ENCODE data around the gene TK1.

TK1 gene

GRCh38 chr17:78219396-78220150 is 32.7 kb upstream of the TK1 start:
- DNase-seq = no peak

DNA sequence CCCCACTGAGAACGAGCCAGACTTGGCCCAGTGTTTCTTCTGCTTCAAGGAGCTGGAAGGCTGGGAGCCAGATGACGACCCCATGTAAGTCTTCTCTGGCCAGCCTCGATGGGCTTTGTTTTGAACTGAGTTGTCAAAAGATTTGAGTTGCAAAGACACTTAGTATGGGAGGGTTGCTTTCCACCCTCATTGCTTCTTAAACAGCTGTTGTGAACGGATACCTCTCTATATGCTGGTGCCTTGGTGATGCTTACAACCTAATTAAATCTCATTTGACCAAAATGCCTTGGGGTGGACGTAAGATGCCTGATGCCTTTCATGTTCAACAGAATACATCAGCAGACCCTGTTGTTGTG is 27.8 kb upstream of the TK1 start:
- no peak for DNase-seq

GRCh38 chr17:78214016-78214705 is 27.3 kb upstream of the TK1 start, which contains the start of gene BIRC5:
Gene BIRC5, plus strand, starts transcription at chr17:78214253. Its CDS starts 64 bp downstream, at chr17:78214317.
- DNase-seq = peak; percentile 46

GRCh38 chr17:78211032-78211431 is 24.2 kb upstream of the TK1 start:
- DNase-seq = no peak

GRCh38 chr17:78210111-78210510 is 23.3 kb upstream of the TK1 start:
- no peak for DNase-seq

DNA sequence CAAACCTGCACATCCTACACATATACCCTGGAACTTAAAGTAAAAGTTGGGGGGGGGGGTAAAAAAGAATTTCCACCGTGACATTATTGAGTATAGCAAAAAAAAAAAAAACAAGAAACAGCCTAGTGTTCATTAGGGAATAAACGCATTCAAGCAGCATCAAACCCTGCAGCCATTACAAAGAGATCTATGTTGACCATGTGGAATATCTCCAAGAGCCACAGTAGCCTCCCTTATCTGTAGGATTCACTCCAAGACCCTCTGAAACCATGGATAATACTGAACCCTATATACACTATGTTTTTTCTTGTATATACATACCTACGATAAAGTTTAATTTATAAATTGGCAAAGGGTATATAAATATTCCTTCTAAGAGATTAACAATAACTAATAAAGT is 21.6 kb upstream of the TK1 start:
- DNase-seq = no peak

DNA sequence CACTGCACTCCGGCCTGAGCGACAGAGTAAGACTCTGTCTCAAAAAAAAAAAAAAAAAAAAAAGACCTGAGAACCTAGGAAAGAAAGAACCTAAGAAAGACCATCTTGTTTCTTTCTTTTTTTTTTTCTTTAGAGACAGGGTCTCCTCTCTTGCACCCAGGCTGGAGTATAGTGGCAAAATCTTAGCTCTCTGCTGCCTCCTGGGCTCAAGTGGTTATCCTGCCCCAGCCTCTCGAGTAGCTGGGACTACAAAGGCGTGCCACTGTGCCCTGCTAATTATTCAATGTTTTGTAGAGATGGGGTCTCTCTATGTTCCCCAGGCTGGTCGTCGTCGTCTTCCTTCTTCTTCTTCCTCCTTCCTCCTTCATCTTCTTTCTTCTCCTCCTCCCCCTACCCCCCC is 19.4 kb upstream of the TK1 start:
- no peak for DNase-seq

- DNase-seq = no peak
Measured at GRCh38 chr17:78205124-78205775, 18.4 kb upstream of the TK1 start.

- no peak for DNase-seq
Measured at GRCh38 chr17:78204387-78205123, 17.7 kb upstream of the TK1 start.

- DNase-seq = no peak
Measured at GRCh38 chr17:78202666-78203065, 15.8 kb upstream of the TK1 start.

DNA sequence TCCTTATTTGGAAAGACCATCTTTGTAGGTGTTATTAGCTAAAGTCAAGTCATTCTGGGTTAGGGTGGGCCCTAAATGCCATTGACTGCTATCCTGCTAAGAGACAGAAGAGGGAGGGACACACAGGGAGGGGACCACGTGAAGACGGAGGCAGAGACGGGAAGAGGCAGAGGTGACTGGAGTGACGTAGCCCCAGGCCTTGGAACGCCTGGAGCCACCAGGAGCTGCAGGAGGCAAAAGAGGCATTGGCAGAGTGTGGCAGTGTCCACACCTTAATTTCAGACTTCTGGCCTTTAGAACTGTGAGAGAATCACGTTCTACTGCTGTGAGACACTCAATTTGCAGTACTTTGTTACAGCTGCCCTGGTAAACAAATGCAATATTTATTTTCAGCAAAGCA is 13.6 kb upstream of the TK1 start:
- no peak for DNase-seq

GRCh38 chr17:78197147-78197832 is 10.4 kb upstream of the TK1 start:
- DNase-seq = no peak

DNA sequence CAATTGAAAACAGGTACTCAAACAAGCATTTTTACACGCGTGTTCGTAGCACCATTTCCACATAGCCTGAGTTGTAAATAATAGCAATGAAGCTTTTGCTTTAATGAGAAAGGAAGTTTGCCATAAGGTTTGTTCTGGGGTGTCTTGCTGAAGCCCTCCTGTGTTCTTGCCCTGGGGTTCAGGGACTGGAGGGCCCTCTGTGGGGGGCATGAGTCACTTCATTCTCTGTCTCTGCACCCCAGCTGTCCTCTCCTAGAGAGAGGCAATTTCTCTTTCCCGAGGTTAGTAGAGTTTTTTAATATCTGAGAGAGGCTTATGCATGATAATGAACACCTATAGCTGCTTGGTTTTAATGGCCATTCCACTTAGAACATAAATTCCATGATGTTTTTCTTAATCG is 9.9 kb upstream of the TK1 start:
- no peak for DNase-seq

GRCh38 chr17:78185981-78186691 is 716 bp downstream of the TK1 start:
- no peak for DNase-seq

DNA sequence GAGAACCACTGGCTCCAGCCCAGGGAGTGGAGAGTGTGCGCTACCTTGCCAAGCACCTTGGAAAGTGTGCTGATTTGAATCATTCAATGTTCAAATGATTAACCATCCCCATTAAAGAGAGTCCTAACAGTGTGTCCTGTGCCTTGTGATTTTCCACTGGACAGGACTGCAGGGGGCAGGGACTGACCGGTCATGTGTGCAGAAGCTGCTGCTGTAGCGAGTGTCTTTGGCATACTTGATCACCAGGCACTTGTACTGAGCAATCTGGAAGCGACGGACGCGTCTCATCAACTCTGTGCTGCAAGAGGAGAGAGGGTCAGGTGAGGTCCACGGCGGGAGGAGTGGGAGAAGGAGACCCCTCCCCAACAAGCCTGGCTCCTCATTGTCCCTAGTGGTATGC is 2.0 kb downstream of the TK1 start:
- no peak for DNase-seq

GRCh38 chr17:78184351-78184750 is 2.5 kb downstream of the TK1 start:
- no peak for DNase-seq

- no peak for DNase-seq
Measured at GRCh38 chr17:78183916-78184315, 2.9 kb downstream of the TK1 start.

GRCh38 chr17:78182504-78182903 is 4.3 kb downstream of the TK1 start:
- DNase-seq = no peak

- DNase-seq = no peak
Measured at GRCh38 chr17:78180508-78180907, 6.3 kb downstream of the TK1 start.

- no peak for DNase-seq
Measured at GRCh38 chr17:78180083-78180482, 6.8 kb downstream of the TK1 start.

DNA sequence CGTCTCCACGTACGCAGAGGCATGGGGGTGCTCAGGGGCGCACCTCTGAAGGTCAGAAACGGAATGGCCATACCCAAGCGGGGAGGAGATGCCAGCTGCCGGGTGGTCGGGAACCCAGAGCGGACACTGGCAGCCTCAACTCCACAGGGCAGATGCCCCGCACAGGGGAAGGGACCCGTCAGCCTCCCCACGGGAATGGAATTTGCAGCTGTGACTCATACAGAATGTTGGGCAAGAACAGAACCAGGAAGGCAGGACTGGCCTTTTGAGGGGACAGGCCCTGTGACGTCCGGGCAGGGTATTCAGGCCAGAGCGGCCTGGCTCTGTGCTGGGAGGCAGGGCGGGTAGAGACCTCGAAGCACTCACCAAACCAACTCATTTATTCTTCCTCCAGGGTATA is 7.5 kb downstream of the TK1 start:
- DNase-seq = no peak

GRCh38 chr17:78176548-78177025 is 10.3 kb downstream of the TK1 start:
- no peak for DNase-seq
